Activated T-helper 9 cell treated with anti-CD3 and anti-CD28 coated beads, Interleukin-2, amount 50 U/mL, for 16 hours (primary cell): ENCODE results near the gene NMT1.

ENCODE experiments used
- DNase-seq: peaks from one replicate; pipeline ENCODE4 v3.0.0-alpha.2; 2020; ENCODE audit warnings: low read depth

NMT1 gene

DNA sequence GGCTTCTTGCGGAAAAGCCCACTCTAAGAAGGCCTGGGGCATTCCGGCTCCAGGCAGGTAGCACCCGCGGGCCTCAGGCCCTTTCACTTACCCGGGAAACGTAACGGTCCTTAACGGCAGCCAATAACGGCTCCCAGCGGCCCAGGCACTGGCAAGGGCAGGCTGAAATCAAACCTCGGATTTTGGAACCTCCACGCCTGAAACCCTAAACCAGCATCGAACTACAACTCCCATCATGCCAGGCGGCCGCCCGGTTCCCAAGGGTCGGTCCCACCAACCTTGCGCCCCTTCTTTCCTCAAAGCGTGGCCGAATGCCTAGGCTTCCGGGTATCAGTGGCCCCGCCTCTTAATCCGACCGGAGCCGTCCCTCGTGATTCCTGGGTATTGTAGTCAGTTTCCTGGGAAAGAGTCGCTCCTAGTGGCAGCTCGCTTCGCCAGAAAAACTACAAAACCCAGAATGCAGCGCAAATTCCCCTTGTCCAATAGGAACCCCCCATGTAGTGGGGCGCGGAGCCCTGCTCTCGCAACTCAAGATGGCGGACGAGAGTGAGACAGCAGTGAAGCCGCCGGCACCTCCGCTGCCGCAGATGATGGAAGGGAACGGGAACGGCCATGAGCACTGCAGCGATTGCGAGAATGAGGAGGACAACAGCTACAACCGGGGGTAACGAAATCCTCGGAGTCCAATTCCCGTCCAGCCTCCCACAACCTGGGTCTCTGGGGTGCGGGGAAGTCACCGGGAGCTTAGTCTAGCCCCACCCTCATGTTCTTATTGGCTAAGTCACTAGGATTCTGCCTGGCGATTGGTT lies at the start of gene NMT1:
Gene NMT1, plus strand, starts transcription at position 521 of the 809 bp plus-strand sequence. Its CDS starts 13 bp downstream, at position 534.
- peak; percentile 92 for DNase-seq

DNA sequence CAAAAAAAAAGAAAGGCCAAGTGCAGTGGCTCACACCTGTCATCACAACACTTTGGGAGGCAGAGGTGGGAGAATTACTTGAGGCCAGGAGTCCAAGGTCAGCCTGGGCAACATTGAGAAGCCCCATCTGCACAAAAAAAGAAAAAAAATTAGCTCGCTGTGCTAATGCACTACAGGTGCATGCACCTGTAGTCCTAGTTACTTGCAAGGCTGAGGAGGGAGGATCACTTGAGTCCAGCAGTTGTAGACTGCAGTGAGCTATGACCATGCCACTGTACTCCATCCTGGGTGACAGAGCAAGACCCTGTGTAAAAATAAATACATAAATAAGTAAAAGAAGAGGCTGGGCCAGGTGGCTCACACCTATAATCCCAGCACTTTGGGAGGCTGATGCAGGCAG lies 49.4 kb upstream of the NMT1 start:
- no peak for DNase-seq

DNA sequence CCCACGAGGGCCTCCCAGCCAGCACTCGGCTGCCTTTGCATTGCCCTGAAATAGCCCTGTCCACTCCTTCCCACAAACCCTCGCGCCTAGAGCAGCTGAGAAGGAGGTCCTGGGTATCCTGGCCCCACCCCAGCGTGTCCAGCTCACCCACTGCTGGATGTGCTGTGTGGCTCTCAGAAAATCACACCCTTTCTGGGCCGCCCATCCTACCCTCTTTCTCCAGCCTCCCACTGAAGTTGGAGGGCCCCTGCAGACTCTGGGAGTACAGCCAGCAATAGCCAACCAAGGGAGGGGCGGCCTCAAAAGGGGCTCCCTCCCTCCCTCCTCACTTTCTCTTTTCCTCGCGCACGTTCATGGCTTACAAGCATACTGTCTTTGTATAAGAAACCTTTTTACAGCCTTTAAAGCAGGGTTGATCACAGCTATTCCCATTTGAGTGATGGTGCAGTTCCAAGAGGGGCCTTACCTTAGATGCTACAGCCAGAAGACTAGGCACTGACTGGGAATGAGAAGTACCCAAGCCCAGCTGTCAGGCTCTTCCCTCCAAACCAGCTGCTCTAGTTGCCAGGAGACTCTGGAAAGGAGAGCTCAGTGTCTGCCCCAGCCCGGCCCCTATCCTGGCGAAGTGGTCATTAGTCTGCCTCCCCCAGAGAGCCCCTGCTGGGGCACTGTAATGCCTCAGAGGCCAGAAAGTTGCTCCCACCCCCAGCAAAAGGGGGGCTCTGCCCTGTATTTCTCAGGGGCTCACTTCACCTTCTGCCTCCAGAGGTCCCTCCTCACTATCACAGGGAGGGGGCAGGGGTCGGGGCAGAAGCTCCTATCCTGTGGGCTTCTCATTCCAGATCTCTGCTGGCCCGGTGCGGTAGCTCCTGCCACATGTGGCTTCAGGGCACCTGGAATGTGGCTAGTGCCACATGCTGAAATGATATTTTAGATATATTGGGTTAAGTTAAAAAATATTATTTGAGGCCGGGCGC lies 47.8 kb upstream of the NMT1 start:
- DNase-seq, result no peak

DNA sequence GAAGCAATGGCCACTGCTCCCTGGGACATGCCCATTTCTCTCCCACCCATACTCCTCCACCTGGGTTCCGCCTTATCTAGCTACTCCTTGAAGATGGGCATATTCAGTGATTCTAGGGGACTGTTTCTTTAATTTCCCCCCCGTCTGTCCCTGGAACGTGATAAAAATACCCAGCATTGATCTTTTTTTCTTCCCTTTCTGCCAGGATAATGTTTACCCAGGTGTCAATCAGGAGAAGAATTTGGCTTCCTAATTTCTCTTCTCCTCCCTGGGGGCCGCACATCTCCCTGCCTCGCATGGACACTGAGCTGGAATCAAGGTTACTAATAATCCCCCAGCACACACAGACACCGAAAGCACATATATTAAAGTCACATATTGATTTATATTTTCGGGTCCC lies 44.9 kb upstream of the NMT1 start:
- DNase-seq, result no peak

DNA sequence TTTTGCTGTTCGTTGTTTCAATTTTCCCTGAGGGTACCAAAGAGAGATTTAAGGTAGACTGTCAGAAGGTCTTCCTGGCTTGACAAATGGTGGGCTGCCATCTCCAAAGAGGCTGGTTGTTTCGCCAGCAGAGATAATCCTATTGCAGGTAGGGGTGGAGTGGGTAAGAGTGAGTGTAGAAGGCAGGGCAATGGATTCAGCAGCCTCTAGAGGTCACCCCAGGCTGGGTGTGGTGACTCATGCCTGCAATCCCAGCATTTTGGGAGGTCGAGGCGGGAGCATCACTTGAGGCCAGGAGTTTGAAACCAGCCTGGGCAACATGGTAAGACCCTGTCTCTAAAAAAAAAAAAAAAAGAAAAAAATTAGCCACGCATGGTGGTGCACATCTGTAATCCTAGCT lies 44.3 kb upstream of the NMT1 start:
- DNase-seq, result no peak

DNA sequence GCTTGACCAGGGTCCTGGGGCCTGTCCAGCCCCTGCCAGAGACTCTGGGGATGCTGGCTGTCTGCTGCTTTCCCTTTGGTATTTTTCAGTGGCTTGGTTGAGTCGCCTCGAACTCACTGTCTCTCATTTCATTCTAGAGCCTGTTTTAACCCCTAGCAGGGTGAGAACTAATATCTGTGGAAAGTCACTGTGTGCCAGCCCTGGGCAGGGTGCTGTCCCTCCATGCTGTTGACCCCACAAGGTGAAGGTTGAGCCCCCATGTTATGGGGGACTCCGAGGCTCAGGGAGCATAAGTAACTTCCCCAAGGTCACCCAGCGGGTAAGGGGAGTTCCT lies 42.6 kb upstream of the NMT1 start:
- no peak for DNase-seq

DNA sequence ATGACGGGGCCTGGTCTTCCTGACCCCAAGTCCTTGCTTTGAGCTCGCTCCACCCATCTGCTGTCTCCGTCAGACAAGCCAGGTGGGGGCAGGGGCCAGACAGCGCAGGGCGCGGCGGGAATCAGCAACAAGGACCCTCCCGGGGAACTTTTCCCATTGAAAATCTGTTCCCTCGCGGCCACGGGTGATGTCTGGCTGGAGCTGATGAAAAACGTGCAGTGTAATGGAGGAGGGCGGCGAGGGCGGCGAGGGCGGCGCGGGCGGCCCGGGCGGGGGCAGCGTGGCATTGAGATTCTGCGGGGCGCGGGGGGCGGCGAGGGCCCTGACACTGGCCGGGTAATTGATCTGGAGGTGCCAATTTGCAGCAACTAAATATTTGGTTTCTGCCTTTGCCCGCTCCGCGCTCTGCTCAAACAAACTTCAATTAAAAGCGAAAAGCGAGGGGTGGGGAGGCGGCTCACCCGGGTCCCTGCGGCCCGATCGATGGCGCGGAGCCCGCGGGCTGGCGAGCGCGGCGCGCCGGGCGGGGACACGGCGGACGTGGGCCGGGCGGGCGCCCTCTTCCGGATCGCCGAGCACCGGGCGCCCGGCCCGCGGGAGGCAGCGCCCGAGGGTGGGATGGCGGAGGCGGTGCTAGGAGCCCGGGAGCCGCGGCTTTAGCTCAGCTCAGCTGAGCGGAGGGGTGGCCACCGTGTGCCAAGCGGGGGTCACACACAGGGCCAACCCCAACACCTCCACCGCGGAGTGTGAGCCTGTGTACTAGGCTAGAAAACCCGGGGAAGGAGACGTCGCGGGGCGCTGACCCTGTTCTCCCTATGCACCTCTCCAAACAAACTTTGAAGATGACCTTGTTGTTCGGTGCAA lies 42.0 kb upstream of the NMT1 start:
- DNase-seq, result peak; percentile 17

DNA sequence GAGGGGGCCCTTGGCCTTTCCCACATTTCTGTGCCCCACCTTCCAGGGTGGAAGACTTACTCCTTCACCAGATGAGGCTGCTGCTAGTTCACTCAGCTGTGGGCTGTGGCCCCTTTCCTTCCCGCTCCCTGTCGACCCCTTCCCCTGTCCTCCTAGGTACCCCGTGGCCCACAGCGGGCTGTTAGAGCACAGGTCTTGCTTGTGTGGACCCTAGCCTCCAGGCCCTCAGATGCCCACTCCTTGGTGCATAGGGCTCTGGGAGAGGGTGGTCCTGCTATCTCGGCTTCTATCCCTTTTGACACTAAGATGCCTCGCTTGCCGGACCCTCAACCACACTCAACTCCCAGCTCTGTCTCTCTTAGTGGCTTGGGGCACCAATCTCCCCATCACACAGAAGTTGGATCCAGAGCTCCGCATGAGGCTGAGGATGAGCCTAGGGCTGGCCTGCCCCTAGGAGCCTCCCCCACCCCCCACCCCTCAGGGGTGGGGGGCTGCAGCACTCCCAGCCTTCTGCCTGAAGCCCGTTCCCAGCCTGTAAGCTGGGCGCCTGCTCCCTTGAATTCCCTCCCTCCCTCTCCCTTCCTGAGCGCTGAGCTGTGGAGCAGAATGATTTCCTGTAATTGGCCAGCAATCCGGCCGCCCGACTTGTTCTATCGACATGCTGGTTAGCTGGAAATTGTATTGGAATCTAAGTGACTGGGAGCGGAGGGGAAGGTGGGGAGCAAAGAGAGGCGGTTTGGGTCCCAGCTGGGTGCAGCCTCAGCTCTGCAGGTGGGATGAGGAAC lies 40.6 kb upstream of the NMT1 start:
- no peak for DNase-seq

DNA sequence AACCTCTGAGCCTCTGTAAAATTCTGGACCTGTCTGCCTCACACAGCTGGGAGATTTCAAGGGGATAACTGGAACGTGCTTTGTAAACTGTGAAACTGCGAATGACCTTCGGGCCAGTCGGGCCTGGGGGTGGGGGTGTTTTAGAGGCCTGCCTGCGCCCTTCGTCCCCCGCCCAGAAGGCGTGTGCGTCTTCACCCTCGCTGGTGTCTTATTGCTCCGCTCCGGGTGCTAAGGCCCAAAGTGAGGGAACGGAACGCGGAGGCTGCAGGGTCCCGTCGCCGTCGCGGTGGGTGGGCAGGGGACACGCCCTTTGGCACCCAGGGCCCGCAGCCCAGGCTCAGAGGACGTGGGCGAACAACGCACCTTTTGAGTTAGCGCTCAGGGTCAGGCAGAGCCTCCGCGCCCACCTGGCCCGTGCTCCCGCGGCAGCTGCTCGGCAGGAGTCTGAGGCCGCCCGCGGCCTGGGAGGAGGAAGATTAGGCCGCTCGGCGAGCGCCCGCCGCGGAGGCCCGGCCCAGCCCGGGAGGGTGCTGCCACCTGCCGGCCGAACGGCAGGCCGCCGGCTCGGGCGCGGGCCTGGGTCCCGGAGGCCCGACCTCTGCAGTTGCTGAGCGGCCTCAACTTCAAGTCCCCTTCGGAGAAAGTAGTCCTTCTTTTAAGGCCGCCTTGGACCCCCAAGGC lies 39.4 kb upstream of the NMT1 start:
- DNase-seq, result peak; percentile 49

DNA sequence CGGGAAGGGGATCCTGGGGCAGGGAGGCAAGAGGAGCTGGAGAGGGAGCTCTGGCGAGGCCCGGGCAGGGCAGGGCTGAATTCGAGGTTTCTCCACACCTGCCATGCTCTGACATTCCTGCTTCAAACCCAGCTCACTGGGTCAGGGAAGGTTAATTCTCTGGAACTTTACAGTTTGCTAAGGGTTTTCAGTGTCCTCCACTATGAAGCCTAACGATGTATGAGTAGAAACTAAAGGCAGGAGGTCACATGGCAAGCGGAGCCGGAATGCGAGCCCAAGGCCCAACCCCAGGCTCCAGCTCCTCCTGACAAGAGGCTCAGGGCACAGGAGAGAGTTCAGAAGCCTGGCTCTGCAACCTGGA lies 38.8 kb upstream of the NMT1 start:
- DNase-seq, result no peak

DNA sequence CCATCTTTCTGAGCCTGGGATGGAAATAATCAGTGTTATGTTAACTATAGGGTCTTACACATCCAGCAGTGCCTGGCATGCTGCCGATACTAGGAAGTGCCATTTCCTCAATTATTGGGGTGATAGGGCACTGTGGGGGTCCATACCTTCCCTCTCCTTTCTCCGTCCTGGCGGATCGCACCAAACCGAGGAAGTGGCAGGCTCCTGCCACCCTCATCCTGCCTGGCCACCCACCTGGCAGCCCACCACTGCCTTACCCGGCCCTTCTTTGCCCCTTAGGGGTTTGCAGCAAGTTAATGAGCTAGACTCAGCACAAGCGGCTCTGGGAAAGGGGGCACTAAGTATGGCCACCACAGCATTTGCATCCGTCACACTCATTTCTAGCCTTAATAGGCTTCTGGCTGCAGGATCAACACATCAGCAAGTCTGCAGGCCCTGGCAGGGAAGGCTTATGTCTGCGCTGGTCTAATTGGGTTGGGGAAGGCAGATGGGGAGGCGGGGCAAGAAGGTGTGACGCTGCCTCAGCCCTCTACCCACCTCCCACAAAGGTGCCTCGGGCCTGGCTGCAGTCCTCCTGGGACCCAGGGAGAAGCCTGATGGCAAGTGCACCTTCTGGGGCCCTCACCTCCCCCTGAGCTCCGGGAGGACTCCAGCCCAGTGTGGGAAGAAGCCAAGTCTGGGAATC lies 38.3 kb upstream of the NMT1 start:
- no peak for DNase-seq

DNA sequence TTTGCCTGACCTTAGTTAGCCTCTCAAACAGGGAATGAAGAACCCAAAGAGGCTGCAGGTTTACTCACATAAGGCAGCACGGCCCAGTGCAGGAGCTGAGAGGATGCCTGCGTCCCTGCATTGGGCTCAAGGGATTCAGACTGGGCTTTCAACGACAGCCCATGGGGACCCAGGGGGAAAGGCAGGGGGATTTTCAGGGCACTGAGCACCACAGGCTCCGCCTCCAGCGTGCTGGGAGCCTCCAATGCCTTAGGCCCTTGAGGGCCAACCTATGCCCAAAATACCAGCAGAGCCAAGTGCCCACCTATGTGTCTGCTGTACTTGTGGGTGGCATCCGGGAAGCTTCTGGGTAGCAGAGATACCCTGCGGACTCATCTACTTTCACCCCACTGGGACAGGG lies 32.0 kb upstream of the NMT1 start:
- DNase-seq, result no peak

DNA sequence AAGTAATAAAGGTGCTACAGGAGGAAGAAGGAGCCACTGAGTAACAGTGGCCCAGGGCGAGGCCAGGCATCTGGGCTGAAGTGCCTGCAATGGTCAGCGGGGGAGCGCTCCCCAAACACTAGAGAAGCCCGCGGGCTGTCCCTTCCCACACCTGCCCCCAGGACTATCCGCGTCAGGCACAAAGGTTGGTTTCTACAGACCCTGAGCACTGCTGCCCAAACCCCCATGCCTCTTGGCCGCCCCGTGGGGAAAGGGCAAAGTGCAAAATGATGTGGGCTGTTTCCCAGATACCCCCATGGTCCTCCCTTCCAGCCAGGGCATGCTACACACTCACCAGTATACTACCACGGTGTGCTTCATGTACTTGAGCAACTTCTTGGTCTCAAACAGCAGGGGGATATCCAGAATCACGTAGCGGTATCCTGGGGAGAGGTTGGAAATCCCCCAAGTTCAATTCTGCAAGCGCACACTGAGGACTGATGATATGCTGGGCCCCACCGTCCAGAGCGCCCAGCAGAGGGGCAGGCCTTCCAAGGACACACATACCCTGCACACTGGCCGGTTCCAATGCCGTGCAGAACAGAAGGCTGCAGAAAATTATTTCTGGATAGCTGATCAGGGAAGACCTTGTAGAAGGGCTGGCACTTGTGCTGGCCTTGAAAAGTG lies 31.2 kb upstream of the NMT1 start:
- DNase-seq, result no peak

DNA sequence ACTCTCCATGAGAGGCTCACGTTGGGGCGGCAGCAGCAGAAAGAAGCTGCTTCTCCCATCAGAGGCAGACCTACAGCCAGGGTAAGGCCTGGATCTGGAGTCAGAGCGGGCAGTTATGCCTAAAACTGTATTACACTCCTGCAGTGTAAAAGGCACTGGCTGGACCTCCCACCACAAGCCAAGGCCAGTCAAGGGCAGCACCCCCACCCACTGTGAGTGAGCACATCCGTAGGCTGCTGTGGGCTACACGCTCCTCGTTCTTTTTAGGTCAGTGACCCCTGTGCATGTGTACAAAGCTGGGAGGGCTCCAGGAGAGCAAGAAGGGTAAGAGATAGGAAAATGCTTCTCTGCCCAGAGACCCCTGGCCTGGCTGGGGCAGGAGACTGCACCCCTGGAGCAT lies 30.4 kb upstream of the NMT1 start:
- no peak for DNase-seq

DNA sequence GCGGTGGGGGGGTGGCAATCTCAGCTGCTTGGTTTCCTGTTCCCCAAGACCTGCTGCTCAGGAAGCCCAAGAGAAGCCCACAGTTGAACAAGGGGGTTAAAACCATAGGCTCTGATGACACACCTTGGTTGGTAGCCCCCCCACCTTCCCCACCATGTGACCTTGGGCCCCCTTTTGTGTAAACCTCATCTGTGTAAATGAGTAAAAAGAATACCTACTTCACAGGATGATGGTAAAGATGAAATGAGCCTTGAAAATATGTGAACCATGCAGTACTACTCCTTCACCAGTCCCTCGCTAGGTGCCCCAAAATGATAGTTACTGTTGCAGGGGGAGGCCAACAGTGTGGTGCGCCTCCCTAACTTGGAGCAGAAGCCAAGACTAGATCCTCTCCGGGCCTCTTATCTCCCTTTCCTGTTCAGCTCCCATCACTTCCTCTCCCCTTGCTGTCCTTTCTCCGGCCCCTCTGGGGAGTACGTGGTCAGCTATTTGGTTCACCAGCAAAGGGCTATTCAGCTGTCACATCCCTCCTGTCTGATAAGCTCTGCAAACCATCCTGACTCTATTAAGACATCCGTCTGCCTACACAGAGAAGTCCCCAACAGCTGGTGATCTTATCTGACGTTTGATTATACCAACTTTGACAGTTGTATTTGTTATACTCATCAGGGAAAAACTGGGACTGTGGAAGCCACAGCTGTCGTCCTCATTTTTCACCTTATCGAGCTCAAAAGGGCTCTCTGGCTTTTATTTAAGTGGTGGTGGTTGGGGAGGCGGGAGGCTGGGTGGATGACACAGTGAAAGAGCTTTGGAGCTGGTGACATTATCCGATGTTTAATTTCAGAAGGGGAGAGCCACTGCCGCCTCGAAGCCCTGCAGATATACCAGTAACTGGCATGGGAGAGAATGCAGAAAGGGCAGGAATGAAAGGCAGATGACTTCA lies 29.6 kb upstream of the NMT1 start:
- DNase-seq, result no peak

DNA sequence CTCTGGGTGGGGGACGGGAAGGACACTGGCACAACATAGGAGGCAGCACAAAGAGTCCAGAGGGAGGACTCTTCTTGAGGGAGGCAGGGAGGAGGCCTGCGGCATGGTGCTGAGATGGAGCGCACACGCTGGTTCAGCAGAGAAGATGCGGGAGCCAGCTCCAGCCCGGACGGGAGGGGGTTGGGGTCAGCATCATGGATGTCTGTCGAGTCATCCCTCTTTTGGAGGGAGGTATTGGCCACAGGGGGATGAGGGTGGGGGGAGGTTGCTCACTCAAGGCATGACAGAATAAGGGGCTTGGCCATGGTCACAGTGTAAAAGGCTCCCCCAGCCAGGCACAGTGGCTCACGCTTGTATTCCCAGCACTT lies 29.0 kb upstream of the NMT1 start:
- no peak for DNase-seq

DNA sequence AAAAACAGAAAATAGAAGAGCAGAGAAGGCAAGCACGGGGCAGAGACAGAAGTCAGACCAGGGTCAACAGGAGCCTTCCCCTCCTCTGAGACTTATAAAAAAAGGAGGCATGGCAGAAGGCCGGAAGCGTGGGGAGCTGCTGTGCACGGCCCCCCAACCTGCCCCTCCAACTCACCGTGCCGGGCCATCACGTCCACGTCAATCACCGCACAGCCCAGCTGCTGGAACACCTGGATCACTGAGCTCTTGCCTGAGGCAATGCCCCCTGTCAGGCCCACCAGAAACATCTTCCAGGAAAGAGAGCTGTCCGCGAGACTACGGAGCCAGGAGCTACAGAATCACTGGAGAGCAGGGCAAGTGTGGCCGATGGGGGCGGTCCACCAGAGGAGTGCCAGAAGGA lies 26.5 kb upstream of the NMT1 start:
- DNase-seq, result no peak

DNA sequence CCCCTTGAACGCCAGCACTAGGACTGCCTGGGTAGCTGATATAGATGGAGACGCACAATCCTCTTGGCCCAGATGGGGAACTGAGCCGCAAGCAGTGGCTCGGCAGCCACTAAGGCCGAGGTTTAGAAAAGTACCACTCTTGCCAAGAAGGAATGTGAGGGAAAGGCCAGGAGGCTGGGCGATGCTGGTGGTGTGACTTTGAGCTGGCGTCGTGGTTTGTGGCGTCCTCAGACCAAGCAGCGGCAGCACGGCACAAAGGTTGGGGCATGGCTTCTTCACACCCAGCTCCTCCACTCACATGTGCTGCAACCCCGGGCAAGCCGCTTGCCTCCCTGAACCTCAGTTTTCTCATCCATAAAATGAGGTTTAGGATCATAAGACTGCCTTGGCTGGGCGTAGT lies 25.3 kb upstream of the NMT1 start:
- DNase-seq, result no peak

DNA sequence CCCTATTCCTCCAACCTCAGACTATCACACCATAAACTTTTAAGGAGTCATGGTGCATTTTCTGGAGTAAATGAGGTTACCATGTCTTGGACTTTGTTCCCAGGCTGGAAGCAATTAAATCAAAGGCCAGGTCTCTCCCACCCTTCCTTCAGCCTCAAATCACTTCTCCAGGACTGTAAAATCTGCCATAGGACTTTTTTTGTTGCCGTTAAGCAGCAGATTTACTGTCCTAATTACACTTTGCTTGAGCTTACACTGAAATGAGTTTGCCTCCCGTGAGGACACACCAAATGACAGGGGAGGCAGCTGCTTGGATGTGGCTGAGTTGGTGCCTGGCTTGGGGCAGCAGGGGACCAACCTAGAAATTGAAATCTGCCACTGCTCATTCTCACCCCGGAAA lies 24.4 kb upstream of the NMT1 start:
- no peak for DNase-seq
